Chondrocyte (in vitro differentiated cells): ENCODE results near the gene INHA. TPM values are rescaled to one million over a fixed set of nuclear protein-coding genes. Genes with fewer than 3 reads are reported as not detected.

Source experiments
- DNase-seq: peaks from one replicate; pipeline ENCODE4 v3.0.0; 2021; ENCODE audit warnings: mixed read lengths, low spot score
- H3K27ac Mint-ChIP-seq: one replicate; pipeline ENCODE4 v1.8.0; 2021; ENCODE audit warnings: mild to moderate bottlenecking, moderate library complexity, mixed read lengths; ENCODE audit not compliant: unreplicated experiment
- H3K27me3 Mint-ChIP-seq: 2 replicates; pipeline ENCODE4 v1.8.0; 2021; ENCODE audit warnings: low read depth, mixed read lengths
- H3K36me3 Mint-ChIP-seq: 2 replicates; pipeline ENCODE4 v1.8.0; 2021; ENCODE audit warnings: low read depth, mixed read lengths
- H3K4me1 Mint-ChIP-seq: 2 replicates; pipeline ENCODE4 v1.8.0; 2021; ENCODE audit warnings: low read depth, mild to moderate bottlenecking, mixed read lengths
- H3K4me3 Mint-ChIP-seq: one replicate; pipeline ENCODE4 v1.8.0; 2021; ENCODE audit warnings: mild to moderate bottlenecking, moderate library complexity, mixed read lengths; ENCODE audit not compliant: unreplicated experiment
- H3K9me3 Mint-ChIP-seq: 2 replicates; pipeline ENCODE4 v1.8.0; 2021; ENCODE audit warnings: low read depth, mixed read lengths
- total RNA-seq: library from RNA; stranded (reverse); gene quantifications from 3 replicates; pipeline ENCODE4 v1.2.1, GENCODE V29; 2021
- TF ChIP-seq, protein P1 (sequence below): fragments of 200-600 bp; sonication (generic); IDR thresholded peaks from 2 replicates; pipeline ENCODE4 v1.5.0; 2021; ENCODE audit warnings: antibody characterized with exemption, mild to moderate bottlenecking, moderate library complexity

INHA gene
- total RNA-seq, 1 donor from 2014 or later: 1.0 TPM

DNA sequence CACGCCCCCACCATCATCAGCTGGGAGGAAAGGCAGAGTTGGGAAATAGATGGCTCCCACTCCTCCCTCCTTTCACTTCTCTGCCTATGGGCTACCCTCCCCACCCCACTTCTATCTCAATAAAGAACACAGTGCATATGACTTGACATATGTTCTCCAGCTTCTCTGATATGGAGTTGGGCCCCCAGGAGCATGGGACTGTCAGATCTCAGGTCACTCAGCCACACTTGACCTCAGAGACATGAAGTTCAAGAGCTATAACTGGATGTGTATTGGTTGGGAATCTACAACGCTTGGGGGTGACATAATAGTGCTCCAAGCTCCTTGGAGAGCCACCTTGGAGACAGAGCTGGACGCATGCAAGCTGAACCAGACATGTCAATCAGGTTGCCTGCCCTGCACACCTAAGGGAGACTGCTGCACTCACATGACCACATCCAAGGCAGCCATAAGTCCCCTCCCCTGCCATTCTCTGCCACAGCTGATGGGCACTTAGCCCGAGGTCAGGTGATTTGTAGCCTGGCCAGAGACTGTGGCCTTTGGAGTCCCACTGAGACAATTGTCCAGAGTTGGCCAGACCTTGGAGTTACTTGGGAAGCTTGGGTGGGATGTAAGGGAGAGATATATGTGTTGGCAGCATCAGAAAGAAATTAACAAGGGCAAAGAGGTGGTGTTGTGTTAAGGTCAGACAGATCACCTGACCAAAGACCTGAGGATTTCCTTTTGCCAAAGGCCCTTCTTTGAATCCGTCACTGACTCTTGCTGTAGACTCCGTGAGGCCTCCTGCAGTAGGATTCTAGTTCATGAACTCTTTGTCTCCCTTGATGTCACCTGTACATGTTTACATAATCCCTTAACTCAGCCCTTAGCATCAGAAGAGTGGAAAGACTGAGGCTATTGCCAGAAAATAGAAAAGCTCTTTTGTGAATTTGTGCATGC is 3.7 kb downstream of the INHA start:
- Mint-ChIP-seq H3K27me3 (no peaks in the 10 kb centered on the region), H3K4me1 (peaks cover 22% of the 10 kb centered on the region), H3K9me3 (no peaks in the 10 kb centered on the region), H3K27ac (no peak overlapping the region), H3K4me3 (no peak overlapping the region), H3K36me3 (no peaks in the 10 kb centered on the region)
- TF ChIP-seq, protein P1, sequence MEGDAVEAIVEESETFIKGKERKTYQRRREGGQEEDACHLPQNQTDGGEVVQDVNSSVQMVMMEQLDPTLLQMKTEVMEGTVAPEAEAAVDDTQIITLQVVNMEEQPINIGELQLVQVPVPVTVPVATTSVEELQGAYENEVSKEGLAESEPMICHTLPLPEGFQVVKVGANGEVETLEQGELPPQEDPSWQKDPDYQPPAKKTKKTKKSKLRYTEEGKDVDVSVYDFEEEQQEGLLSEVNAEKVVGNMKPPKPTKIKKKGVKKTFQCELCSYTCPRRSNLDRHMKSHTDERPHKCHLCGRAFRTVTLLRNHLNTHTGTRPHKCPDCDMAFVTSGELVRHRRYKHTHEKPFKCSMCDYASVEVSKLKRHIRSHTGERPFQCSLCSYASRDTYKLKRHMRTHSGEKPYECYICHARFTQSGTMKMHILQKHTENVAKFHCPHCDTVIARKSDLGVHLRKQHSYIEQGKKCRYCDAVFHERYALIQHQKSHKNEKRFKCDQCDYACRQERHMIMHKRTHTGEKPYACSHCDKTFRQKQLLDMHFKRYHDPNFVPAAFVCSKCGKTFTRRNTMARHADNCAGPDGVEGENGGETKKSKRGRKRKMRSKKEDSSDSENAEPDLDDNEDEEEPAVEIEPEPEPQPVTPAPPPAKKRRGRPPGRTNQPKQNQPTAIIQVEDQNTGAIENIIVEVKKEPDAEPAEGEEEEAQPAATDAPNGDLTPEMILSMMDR: no peak
- no peak for DNase-seq

DNA sequence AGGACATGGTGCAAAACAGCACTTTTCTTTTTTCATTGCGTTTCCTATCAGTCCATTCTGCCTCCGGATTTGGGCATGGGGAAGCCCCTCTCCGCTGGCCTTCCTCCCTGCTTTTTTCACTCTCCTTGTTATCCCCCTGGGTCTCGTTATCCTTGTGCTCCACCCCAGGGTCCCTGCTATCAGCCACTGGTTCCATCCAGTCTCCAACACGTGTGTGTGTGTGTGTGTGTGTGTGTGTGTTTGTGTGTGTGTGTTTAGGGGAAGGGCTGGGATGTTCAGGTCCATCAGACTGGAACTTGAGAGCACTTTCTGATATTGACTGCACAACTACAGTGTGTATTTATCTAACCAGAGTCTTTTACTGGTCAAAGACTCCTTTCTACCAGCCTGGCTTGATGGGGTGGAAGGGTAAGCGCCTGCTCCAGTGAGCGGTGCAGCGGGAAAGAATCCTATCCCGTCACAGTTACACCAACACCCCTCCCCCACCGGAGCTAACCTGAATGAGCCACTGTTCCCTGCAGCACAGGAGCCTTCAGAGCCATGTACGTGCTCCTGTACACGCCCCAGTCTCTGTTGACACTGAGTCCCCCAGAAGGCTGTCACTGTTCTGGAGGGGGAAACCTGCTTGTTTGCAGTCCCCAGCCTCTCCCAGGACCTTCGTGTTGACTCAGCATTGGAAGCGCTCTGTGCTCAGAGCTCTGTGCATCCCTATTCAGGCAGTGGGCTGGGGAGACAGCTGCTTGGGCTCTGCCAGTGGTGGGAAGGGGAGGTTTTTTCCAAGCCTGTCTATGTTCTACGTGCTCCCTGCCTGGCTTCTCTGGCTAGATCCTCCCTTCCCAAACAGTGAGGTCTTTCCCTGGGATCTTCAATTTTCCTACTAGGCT is 4.6 kb downstream of the INHA start:
- no peak for DNase-seq
- Mint-ChIP-seq H3K27ac (no peak overlapping the region), H3K36me3 (no peaks in the 10 kb centered on the region), H3K4me1 (peaks cover 19% of the 10 kb centered on the region), H3K9me3 (no peaks in the 10 kb centered on the region), H3K27me3 (no peaks in the 10 kb centered on the region), H3K4me3 (no peak overlapping the region)
- TF ChIP-seq, protein P1: no peak

DNA sequence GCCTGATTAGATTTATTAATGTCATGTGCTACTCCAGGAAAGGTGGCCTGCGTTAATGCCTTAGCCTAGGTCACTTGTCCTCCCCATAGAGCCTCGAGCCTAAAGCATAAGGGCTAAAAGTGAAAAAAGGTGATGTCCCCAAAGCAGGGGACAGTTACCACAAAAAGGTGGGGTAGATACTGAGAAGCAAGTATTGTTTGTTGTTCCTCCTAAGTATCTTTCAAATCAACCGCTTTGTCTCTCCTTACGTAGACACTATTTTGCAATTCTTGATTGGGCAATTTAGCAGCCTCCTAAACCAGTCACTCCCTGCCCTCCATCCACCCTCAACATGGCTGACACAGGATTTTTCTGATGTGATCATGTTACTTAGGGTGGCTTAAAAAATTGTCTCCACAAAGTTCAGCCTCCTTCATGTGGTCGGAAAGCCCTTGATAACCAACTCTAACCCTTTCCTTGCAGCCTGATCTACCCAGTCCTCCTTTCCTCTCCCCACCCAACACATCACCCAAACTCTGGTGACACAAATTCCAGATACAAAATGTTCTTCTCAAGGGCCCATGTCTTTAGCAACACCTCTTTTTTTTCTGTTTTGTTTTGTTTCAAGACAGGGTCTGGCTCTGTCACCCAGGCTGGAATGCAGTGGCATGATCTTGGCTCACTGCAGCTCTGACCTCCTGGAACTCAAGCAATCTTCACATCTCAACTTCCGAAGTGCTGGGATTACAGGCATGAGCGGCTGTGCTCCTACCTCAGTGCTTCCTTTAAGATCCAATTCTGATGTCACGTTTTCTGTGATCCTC is 6.9 kb downstream of the INHA start:
- H3K4me3 Mint-ChIP-seq: no peak overlapping the region
- H3K9me3 Mint-ChIP-seq: no peaks in the 10 kb centered on the region
- TF ChIP-seq, protein P1: no peak
- peak overlapping the region; percentile 63 for H3K27ac Mint-ChIP-seq
- no peaks in the 10 kb centered on the region for H3K36me3 Mint-ChIP-seq
- no peak for DNase-seq
- H3K27me3 Mint-ChIP-seq: no peaks in the 10 kb centered on the region
- peaks cover 16% of the 10 kb centered on the region for H3K4me1 Mint-ChIP-seq

DNA sequence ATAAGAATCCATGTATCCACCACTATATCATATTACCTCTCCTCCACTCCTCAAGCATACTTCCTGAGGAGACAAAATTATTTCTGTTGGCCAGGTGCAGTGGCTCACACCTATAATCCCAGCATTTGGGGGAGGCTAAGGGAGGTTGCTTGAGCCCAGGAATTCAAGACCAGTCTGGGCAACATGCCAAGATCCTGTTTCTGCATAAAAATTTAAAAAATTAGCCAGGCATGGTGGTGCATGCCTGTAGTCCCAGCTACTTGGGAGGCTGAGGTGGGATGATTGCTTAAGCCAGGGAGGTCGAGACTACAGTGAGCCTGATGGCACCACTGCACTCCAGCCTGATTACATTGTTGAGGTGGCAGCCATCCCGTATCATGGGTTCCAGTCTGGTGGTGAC is 9.2 kb downstream of the INHA start:
- Mint-ChIP-seq H3K4me1 (peaks cover 16% of the 10 kb centered on the region), H3K36me3 (no peaks in the 10 kb centered on the region)

More for the DNA sequence above, 9.2 kb downstream of the INHA start:
- no peak overlapping the region for H3K4me3 Mint-ChIP-seq
- H3K27me3 Mint-ChIP-seq: no peaks in the 10 kb centered on the region
- no peaks in the 10 kb centered on the region for H3K9me3 Mint-ChIP-seq
- DNase-seq: no peak
- TF ChIP-seq, protein P1: no peak
- no peak overlapping the region for H3K27ac Mint-ChIP-seq
